ENCODE data around the gene GRAP.

Gene GRAP

GRCh38 chr17:19017804-19018599, 28.8 kb downstream of the GRAP start:
- TF ChIP-seq POLR2AphosphoS5 (IDR thresholded peaks at IDR 0.05; ENCODE audit: low read depth, low read length) (no peak), TAF1 (IDR thresholded peaks at IDR 0.05; ENCODE audit: borderline replicate concordance, insufficient read depth, low read length) (no peak), SIN3A (IDR thresholded peaks at IDR 0.05; ENCODE audit: borderline replicate concordance, insufficient read depth, low read length) (no peak), FOXP2 (optimal IDR thresholded peaks at IDR 0.05; ENCODE audit: borderline replicate concordance, extremely low read depth, extremely low read length, insufficient read depth) (no peak), REST (IDR thresholded peaks at IDR 0.05; ENCODE audit: insufficient read depth in 1 of 2, low read depth in 2 of 2, low read length in 2 of 2) (no peak)

GRCh38 chr17:19017401-19017800, 29.4 kb downstream of the GRAP start:
- TF ChIP-seq POLR2AphosphoS5 (IDR thresholded peaks at IDR 0.05; ENCODE audit: low read depth, low read length) (no peak), REST (IDR thresholded peaks at IDR 0.05; ENCODE audit: insufficient read depth in 1 of 2, low read depth in 2 of 2, low read length in 2 of 2) (no peak), SIN3A (IDR thresholded peaks at IDR 0.05; ENCODE audit: borderline replicate concordance, insufficient read depth, low read length) (no peak), TAF1 (IDR thresholded peaks at IDR 0.05; ENCODE audit: borderline replicate concordance, insufficient read depth, low read length) (no peak), FOXP2 (optimal IDR thresholded peaks at IDR 0.05; ENCODE audit: borderline replicate concordance, extremely low read depth, extremely low read length, insufficient read depth) (no peak)

- no peak for TF ChIP-seq SIN3A (IDR thresholded peaks at IDR 0.05; ENCODE audit: borderline replicate concordance, insufficient read depth, low read length)
Observed at GRCh38 chr17:19016881-19017280, 29.9 kb downstream of the GRAP start.

GRCh38 chr17:19016297-19016696, 30.5 kb downstream of the GRAP start:
- no peak for TF ChIP-seq POLR2AphosphoS5 (IDR thresholded peaks at IDR 0.05; ENCODE audit: low read depth, low read length)

- no peak for TF ChIP-seq TAF1 (IDR thresholded peaks at IDR 0.05; ENCODE audit: borderline replicate concordance, insufficient read depth, low read length)
- TF ChIP-seq SIN3A (IDR thresholded peaks at IDR 0.05; ENCODE audit: borderline replicate concordance, insufficient read depth, low read length) = no peak
- no peak for TF ChIP-seq POLR2AphosphoS5 (IDR thresholded peaks at IDR 0.05; ENCODE audit: low read depth, low read length)
- TF ChIP-seq FOXP2 (optimal IDR thresholded peaks at IDR 0.05; ENCODE audit: borderline replicate concordance, extremely low read depth, extremely low read length, insufficient read depth) = no peak
- TF ChIP-seq REST (IDR thresholded peaks at IDR 0.05; ENCODE audit: insufficient read depth in 1 of 2, low read depth in 2 of 2, low read length in 2 of 2) = no peak
Observed at GRCh38 chr17:19015428-19015827, 31.3 kb downstream of the GRAP start.

- TF ChIP-seq TAF1 (IDR thresholded peaks at IDR 0.05; ENCODE audit: borderline replicate concordance, insufficient read depth, low read length) = no peak
- TF ChIP-seq REST (IDR thresholded peaks at IDR 0.05; ENCODE audit: insufficient read depth in 1 of 2, low read depth in 2 of 2, low read length in 2 of 2) = no peak
- no peak for TF ChIP-seq FOXP2 (optimal IDR thresholded peaks at IDR 0.05; ENCODE audit: borderline replicate concordance, extremely low read depth, extremely low read length, insufficient read depth)
- no peak for TF ChIP-seq POLR2AphosphoS5 (IDR thresholded peaks at IDR 0.05; ENCODE audit: low read depth, low read length)
- TF ChIP-seq SIN3A (IDR thresholded peaks at IDR 0.05; ENCODE audit: borderline replicate concordance, insufficient read depth, low read length) = no peak
Observed at GRCh38 chr17:19014628-19015215, 32.0 kb downstream of the GRAP start.
